DMS 273 treated with DMSO at 0.1 percent for 48 hours (cell line): ENCODE measurements around the gene TH.
"Not testable (repeated sequence)": the region's sequence is repeated elsewhere in the genome, so short reads cannot be mapped to it uniquely, and the experiment has no call there.

ENCODE experiments used
- DNase-seq: peaks from one replicate; lab custom pipeline; 2025; lab: John Stamatoyannopoulos, UW

Gene TH

DNA sequence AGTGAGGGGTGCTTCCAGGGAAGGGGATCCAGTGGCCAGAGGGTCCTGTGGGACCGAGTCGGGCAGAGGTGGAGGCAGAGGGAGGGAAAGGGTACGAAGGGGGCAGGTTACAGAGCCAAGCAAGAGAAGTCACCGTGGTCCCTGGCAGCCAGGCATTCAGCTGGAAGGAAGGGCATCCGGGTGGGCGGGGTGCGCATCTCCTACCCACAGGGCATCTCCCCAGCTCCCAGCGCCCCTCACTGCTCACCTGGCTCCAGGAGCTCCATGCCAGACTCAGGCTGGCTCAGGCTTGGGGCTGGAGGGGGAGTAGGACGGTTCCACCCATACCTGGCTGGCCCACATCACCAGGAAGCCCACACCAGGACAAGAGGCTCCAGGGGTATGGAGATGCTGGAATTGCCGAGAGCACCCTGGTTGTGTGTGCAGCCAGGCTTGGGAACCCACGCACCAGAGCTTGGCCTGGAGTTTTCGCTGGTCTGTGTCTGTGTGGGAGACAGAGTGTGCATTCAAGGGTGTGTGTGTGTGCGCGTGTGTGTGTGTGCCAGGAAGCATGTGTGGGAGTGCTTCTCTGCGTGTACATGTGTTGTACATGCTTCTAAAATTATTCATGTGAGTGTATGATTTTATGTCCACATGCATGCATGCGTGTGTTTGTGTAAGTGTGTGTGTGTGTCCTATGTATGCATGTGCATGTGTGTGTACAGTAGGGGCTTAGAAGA lies 6.6 kb upstream of the TH start:
- DNase-seq, result not testable (repeated sequence)

DNA sequence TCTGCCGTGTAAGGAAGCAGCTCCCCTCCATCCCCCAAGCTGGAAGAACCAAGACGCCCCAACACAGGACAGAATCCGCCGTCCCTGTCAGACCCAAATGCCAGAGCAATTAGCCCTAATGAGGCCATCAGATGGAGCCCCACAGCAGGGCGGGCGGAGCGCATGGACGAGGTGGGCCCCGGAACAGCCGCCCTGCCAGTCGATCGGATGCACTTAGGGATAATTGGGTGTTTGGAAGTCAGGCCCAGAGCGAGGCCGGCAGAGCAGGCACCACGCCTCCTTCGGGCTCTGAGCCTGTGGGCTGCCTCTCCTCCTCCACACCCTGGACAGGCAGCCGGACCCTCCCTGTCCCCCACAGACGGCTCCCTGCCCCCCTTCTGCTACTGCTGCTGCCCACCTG lies 5.5 kb upstream of the TH start:
- DNase-seq, result no peak

DNA sequence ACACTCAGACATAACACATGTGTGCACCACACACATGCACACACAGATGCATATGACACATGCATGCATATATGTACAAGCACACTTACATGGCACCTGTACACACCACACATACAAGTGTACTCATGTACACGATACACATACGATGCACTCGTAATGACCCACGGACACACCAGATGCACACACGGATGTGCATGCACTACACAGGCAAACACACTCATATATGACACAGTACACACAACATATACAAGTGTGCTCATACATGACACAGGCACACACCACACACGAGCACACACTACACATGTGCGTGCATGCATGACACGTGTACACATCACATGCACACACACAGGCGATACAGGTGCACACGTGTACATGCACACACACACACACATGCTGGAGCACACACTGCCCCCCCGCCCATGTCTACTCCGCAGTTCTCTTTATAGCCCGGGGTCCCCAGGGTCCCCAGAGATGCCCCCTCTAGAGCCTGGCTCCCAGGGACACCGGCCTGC lies 4.8 kb upstream of the TH start:
- no peak for DNase-seq

DNA sequence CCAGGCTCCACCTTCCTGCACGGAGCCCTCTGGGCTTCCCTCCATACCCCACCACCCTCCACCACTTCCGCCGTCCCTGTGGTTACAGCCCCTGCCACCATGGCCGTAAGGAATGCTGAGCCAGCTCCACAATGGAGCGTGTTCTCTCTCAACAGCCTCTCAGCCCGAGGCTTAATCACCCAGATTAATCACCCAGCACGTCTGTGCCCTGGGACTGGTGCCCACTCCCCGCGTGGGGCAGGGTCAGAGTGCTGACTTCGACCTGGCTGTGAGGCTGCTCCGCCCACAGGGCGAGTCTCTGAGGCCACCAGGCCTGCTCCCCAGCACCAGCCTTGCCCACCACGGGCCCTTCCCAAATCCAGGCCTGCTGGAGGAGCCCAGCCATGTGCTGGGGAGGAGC lies 4.0 kb upstream of the TH start:
- no peak for DNase-seq

DNA sequence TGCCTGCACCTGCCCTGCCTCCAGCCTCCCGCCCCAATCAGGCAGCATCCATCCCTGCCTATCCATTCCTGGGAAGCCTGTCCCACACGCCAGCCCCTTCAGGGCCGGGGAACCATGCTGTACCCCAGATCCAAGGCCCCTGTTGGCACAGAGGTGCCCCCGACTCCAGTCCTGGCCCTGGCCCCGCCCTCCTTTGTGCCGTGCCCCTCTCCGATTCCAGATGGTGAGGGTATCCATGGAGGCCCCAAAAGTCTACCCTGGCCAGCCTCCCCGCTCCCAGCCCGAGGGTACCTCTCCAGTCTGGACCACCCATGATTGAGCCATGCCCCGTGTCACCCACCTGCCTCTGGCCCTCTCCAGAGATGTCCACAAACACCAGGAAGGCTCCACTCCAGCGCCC lies 2.7 kb upstream of the TH start:
- no peak for DNase-seq

DNA sequence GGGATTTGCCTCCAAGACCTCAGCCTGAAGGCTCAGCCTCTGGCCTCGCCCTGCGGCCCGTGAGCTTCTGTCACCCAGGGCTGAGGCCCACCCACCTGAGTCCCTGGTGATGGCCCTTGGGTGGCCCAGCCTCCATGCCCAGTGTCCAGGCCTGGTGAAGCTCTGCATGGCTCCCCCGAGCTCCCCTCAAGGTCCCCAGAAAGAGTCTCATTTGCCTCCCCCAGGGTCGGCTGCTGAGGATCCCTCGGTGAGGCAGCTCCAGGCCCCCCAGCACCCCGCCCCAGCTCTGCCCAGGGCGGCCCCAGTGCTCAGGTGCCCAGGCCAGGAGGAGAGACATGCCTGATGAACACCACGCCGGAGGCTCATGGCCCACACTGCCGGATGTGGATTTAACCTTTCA lies 2.1 kb upstream of the TH start:
- DNase-seq, result no peak

DNA sequence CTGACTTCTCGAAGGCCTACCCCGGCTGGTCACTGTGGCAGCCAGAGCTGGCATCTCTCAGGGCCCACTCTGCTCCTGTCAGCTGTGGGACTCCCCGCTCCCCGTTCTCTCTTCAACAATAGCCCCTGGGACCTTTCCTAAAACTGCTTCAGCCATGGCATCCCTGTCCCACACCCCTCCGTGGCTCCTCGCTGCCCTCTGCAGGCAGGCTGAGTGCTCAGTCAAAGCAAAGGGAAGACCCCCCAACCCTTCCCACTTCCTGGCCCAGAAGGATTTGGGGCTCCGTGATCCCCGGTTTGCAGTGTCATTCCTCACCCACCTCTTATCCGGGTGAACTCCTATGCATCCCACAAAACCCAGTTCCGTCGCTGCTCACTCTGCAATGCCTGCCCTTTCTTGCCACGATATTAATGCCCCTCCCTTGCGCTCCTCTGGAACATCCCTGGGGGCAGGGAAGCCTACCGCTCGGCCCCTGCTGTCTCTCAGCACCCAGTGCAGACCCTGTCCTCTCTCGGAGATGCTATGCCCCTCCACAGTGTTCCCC lies 1.6 kb upstream of the TH start:
- no peak for DNase-seq

DNA sequence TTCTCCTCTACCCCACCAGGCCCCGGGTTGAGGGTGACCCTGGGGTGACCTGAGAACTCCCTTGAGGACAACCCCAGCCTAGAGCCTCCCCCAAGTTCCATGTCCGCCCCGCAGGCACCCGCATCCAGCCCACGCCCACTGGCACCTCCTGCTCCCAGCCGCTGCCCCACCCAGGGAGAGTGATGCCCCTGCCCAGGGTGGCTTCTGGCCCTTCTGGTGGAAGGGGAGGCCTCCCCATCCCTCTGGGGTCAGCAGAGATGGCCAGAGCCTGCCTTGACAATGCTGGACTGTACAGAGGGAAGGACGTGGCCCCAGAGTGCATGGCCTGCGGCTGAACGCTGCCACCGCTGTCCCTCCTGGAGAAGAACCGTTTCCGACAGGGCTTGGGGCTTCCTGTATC lies 1.1 kb upstream of the TH start:
- DNase-seq, result no peak

DNA sequence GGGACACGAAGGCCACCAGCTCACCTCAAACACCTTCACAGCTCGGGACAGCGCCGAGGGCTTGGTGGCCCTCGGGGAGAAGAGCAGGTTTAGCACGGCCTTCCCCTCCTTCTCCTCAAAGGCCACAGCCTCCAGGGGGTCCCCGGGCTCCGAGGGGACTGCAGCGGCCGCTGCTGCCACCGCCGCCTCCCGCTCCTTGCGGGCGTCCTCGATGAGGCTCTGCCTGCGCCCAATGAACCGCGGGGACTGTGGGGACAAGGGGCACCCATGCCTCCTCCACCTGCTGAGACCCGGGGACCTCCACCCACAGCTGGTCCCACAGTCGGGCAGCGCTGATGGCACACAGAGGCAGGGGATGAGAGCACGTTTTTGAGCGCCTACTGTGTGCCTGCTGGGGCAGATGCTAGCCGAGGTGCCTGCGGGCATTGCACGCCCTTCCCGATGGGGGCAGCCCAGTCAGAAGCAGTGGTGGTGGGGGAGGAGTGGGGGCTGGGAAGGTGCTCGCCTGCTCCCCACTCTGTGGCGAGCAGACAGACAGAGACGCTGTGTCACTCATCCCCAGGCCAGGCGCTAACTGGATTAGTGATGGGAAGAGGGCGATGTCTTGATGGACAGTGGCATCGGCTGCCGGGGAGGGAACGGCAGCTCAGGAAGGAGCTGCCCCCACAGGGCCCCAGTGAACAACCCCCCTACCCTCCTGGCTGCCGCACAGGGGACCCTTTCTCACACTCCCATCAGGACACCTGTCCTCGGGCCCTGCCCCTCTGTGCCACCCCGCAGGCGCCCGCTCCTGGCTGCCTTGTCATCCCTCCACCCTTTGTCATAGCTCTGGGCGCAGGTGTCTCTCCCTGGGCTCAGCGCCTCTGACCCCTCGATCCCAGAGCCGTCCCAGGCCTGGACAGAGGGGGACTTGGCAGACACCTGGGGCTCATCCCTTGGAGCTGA lies 1.7 kb downstream of the TH start:
- no peak for DNase-seq

DNA sequence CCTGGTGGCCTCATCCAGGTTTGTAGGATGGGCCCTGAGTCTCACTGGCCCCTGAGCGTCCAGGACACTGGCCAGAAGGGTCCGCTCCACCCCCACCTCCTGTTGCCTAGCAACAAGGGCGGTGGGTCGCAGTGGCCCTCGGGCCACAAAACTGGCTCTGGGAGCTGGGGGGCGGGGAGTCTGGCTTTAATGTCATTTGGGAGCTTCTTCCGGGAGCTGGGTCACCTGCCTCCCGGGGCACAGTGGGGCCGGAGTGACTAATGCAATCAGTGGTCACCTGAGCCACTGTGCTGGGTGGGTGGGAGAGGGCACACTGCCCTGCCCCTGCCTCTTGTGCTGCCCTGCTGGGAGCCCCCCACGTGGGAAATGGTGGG lies 2.6 kb downstream of the TH start:
- DNase-seq, result no peak

DNA sequence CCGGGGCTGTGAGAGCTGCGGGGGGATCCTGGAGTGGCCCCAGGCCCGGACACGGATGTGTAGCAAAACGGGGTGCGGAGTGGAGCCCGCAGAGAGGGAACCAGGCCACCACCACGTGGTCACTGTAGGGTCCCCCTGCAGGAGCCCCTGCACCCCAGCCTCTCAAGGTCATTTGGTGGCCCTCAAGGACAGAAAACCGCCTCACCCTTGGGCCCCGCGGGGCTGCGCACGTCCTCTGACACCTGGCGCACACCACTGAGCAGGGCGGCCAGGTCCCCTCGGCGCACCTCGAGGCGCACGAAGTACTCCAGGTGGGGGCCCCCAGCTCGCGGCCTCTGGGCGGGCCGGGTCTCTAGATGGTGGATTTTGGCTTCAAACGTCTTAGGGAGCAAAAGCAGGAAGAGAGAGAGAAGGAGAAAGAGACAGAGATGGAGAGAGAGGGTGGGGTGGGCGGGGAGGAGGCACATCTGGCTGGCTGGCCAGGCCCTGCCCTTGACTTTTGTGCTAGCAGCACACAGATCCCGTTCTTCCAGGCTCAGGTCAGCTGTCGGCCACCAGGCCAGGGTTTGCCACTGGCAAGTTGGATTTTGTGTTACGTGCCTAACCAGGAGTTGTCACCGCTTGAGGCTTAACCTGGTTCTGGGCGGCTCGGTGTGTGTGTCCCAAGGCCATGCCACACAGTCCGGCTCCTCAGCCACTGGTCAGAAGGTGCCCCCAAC lies 3.2 kb downstream of the TH start:
- no peak for DNase-seq

DNA sequence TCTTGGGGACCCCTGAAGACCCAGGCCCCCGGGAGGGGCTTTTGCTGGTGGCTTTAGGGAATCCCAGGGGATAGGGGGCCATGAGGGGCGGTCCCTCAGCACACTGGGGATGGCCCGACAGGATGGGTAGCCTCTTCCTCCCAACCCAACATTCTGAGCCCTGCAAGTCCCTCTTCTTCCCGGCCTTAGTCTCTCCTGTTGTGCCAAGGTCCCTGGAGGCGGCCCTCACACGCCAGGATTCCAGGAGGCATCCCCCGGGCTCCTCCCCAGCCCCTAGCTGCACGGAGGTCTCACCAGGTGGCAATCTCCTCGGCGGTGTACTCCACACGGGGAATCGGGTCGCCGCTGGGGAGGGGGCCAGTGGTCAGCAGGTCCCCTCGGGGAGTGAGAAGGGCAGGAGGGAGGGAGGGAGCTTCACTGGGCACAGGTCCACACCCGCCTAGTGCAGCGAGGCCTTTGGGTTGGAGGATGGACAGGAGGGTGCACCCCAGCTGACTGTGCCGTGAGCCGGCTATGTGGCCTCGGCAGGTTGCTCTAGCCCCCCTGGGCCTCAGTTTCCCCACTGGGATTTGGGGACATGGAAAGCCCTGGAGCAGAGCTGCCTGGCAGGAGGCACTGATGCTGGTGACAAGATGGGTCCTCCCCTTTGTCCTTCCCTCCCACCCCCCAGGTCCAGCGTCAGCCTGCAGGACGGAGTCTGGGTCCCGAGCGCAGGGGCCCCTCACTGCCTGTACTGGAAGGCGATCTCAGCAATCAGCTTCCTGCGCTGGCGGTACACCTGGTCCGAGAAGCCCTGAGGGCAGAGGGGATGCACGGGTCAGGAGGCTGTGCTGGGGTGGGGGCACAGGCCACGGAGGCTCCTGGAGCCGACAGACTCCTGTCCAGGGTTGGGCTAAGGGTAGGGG lies 4.2 kb downstream of the TH start:
- DNase-seq, result no peak

DNA sequence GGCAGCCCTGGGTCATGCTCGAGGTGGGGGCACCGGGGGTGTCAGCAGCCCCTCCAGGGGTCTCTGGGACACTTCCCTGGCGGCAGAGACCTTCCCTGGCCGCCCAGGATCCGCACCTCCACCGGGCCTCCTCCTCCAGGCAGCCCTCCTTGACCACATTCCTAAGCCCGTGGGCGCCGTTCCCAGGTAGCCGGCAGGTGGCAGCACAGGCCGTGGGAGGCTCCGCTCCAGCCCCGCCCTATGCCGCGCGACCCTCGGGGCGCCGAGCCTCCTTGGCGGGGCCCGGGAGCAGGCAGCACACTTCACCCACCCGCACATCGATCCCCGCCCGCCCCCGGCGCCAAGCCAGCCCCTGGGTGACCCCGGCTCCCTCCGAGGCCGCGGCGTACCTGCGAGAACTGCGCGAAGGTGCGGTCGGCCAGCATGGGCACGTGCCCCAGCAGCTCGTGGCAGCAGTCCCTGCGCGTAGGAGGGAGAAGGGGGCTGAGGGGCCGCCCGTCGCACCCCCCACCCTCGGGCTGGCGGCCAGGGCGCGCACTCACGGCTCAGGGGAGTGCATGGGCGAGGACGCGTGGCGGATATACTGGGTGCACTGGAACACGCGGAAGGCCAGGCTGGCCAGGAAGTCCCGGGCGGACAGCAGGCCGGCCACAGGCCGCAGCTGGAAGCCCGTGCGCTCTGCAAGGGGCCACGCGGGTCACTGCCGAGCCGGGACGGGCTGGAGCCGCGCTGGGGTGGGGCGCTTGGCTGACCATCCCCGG lies 5.3 kb downstream of the TH start:
- no peak for DNase-seq

DNA sequence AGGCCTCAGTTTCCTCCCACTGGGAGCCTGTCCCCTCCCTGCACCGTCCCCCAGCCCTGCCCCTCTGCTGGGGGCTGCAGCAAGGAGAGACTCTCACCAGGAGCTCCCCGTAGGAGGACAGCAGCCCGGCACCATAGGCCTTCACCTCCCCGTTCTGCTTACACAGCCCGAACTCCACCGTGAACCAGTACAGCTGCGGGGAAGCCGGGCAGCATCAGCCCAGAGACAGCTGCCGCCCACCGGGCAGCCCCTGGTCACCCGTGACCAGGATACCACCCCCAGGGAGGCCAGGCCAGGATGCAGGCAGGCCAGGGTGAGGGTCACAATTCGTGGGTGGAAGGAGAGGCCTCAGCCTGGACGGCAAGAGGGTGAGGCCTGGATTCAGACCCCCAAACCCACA lies 6.0 kb downstream of the TH start:
- DNase-seq, result no peak

DNA sequence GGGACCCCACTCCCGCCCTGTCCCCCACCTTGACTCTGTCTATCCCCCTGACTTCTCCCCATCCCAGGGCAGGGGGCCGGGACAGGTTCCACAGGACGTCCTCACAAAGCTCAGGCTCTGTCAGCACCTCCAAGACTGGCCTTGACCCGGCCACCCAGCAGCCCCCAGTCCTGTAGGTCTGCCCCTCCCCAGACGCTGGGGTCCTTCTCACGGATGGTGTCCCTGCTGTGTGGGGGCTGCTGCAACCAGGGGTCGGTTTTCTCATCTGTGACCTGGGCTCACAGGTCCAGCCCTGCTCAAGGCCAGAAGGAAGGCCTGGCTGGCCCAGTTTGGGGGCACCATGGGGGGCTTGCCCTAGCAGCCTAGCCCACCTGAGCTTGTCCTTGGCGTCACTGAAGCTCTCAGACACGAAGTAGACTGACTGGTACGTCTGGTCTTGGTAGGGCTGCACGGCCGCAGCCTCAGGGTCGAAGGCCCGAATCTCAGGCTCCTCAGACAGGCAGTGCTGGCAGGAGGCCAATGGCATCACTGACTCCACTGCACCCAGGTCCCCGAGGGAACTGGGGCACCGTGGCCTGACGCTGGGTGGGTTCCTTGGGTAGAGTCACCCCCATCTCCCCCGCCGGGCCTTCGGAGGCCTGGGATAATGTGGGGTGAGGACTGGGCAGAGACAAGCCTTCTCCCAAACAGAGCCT lies 6.6 kb downstream of the TH start:
- DNase-seq, result no peak

DNA sequence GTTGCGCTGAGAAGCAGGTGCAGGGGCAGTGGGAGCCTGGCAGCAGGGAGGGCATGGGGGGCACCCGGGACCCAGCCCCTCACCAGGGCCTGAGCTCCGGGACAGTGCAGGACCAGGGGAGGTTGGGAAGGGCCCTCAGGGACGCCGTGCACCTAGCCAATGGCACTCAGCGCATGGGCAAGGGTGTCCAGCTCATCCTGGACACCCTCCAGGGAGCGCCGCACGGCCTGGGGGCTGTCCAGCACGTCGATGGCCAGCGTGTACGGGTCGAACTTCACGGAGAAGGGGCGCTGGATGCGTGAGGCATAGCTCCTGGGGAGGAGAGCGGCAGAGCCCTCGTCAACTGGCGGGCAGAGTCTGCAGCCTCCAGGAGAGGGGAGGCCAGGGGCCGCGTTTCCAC lies 7.5 kb downstream of the TH start:
- DNase-seq, result no peak

DNA sequence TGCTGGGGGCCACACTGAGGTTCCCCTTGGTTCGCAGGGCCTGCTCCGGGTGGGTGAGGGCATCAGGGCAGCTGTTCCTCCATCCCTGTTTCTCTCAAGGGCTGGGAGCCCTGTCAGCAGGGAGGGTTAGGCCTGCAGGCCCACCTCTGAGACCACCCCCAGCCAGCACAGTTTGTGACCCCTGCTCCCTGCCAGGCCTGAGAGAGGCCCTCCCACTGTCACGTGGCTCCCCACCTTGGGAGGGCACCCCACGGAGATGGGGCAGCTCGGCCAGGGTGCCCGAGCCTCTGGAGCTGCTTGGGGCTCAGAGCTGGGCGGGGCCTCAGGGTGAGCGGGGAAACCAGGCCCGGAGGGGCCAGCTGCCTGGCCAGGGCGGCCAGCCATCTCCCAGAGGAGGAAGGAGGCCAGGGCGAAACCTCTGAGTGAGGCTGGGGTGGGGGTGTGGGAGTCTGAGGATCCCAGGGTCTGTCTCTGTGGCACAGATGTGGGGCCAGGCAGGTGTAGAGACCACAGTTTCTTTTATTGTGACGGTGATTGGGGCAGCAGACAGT lies 8.1 kb downstream of the TH start:
- no peak for DNase-seq

DNA sequence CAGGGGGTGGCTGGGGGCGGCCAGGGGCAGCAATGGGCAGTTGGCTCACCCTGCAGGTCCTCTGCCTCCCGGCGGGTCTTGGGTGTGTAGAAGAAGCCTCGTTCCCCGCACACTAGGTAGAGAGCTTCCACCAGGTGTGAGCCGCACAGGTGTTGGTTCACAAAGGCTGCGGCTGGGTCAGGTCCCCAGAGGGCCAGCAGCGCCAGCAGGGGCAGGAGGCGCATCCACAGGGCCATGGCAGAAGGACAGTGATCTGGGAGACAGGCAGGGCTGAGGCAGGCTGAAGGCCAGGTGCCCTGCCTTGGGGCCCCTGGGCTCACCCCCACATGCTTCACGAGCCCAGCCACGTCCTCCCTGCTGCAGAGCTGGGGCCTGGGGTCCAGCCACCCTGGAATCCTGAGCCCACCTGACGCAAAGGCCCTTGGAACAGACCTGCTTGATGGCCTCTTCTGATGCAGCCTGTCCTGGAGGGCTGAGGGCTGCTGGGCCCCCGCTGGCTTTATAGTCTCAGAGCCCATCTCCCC lies 10.8 kb downstream of the TH start, which contains the start of gene INS:
TSS of gene INS (minus strand) at position 474 of the 524 bp plus-strand sequence. CDS start at position 236, 238 bp downstream.
- no peak for DNase-seq
